GM10248 (cell line): ENCODE results near the gene ZBTB46.
"Not testable (repeated sequence)": the region's sequence is repeated elsewhere in the genome, so short reads cannot be mapped to it uniquely, and the experiment has no call there.

Source experiments
- CTCF ChIA-PET: fragments of 300-600 bp; sonication (Branson Sonifier 250); formaldehyde crosslinking; extraction: SDS; loops from one replicate; lab custom pipeline; 2021; ENCODE audit warnings: antibody characterized with exemption; lab: Yijun Ruan, JAX
- POLR2A ChIA-PET: fragments of 350-650 bp; sonication (Branson Sonifier 250); formaldehyde crosslinking; extraction: SDS; loops from one replicate; lab custom pipeline; 2020; ENCODE audit warnings: antibody characterized with exemption; lab: Yijun Ruan, JAX
- DNase-seq: peaks from one replicate; pipeline ENCODE4 v3.0.0; 2012; ENCODE audit errors: extremely low spot score
- TF ChIP-seq, protein P1 (sequence below): IDR thresholded peaks from 2 replicates; pipeline ENCODE4 v1.5.1; 2012; ENCODE audit warnings: mild to moderate bottlenecking, low read depth; ENCODE audit errors: extremely low read depth, missing control alignments, control extremely low read depth

Gene ZBTB46, protein sequence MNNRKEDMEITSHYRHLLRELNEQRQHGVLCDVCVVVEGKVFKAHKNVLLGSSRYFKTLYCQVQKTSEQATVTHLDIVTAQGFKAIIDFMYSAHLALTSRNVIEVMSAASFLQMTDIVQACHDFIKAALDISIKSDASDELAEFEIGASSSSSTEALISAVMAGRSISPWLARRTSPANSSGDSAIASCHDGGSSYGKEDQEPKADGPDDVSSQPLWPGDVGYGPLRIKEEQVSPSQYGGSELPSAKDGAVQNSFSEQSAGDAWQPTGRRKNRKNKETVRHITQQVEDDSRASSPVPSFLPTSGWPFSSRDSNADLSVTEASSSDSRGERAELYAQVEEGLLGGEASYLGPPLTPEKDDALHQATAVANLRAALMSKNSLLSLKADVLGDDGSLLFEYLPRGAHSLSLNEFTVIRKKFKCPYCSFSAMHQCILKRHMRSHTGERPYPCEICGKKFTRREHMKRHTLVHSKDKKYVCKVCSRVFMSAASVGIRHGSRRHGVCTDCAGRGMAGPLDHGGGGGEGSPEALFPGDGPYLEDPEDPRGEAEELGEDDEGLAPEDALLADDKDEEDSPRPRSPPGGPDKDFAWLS

DNA sequence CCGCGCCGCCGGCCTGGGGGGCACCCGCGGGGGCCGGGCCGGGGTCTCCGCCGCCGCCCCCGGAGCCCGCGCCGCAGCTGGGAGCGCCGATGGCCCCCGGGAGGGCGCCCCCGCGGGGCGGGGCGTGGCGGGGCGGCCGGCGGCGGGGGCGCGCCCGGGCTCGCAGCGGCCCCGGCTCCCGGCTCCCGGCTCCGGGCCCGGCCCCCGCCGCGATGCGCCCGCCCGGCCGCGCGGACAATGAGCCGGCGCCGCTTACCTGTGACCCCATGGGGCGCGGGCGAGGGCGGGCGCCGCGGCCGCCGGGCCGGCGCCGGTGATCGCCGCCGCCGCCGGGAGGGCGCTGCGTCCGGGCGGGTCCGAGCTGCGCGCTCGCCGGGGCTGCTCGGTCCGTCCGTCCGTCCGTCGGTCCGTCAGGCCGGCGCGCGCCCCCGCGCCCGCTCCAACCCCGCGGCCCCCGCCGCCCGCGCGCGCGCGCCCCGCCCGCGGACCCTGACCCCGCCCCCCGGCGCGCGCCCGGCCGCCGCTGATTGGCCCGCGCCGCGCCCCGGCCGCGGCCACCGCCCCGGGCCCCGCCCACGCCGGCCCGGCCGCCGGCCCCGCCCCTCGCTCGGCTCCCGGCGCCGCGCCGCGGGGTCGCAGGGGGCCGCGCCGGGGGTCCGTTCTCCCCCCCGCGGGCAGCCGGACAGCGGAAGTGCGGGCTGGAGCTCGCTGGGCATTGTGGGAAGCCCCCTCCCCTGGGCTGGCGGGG lies at the start of gene ZBTB46:
TSS of gene ZBTB46 (minus strand) at position 424 of the 748 bp plus-strand sequence. CDS start 40,507 bp downstream, outside the sequence.
- TF ChIP-seq, protein P1, sequence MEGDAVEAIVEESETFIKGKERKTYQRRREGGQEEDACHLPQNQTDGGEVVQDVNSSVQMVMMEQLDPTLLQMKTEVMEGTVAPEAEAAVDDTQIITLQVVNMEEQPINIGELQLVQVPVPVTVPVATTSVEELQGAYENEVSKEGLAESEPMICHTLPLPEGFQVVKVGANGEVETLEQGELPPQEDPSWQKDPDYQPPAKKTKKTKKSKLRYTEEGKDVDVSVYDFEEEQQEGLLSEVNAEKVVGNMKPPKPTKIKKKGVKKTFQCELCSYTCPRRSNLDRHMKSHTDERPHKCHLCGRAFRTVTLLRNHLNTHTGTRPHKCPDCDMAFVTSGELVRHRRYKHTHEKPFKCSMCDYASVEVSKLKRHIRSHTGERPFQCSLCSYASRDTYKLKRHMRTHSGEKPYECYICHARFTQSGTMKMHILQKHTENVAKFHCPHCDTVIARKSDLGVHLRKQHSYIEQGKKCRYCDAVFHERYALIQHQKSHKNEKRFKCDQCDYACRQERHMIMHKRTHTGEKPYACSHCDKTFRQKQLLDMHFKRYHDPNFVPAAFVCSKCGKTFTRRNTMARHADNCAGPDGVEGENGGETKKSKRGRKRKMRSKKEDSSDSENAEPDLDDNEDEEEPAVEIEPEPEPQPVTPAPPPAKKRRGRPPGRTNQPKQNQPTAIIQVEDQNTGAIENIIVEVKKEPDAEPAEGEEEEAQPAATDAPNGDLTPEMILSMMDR, result no peak
- POLR2A ChIA-PET, result no interaction called here
- DNase-seq, result peak; percentile 94
- CTCF ChIA-PET, result no interaction called here

GRCh38 chr20:63878899-63879663 lies 48.0 kb upstream of the ZBTB46 start:
- TF ChIP-seq, protein P1, result no peak
- ChIA-PET POLR2A (interaction anchor here (1.4 kb wide), 1 partner anchor 14 kb away, joined by 4 read pairs; the partner anchor contains the start of gene TPD52L2), CTCF (interaction anchor here (0.6 kb wide), 1 partner anchor 13 kb away, joined by 3 read pairs; no protein-coding TSS in a partner anchor)
- no peak for DNase-seq

GRCh38 chr20:63877755-63878470 lies 46.8 kb upstream of the ZBTB46 start:
- POLR2A ChIA-PET, result interaction anchor here (0.5 to 1.4 kb wide), 2 partner anchors 11 to 13 kb away, joined by 4 read pairs; partner anchors contain the start of gene TPD52L2
- DNase-seq, result no peak
- CTCF ChIA-PET, result interaction anchor here (1.7 kb wide), 1 partner anchor 14 kb away, joined by 5 read pairs; no protein-coding TSS in a partner anchor
- TF ChIP-seq, protein P1, result no peak

DNA sequence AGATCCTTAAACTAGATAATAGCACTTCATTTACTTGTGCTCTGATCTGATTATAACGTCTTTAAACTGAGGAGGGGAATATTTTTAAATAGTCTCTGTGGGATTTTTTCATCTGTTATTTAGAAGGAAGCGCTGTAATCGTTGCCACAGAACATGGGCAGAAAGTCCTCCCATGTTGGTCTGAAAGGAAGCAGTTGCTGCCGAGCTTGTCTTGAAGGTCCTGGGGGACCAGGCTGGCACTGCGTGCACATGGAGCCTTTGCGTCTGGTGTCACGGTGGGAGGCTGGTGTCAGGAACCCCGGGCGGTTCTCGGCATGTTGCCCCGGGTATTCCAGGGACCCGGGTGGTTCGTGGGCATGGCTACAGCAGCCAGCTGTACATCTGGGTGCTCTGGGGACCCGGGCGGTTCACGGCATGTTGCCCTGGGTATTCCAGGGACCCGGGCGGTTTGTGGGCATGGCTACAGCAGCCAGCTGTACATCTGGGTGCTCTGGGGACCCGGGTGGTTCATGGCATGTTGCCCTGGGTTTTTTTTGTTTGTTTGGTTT lies 45.5 kb upstream of the ZBTB46 start:
- DNase-seq, result no peak
- POLR2A ChIA-PET, result no interaction called here
- TF ChIP-seq, protein P1, result no peak
- CTCF ChIA-PET, result interaction anchor here (1.1 to 1.8 kb wide), 6 partner anchors 12 to 295 kb away, joined by 3 to 10 read pairs (median 4); partner anchors contain the start of gene TPD52L2

- ChIA-PET CTCF (interaction anchor here (2.0 kb wide), 1 partner anchor 167 kb away, joined by 4 read pairs; no protein-coding TSS in a partner anchor), POLR2A (interaction anchor here (0.8 kb wide), 1 partner anchor 10 kb away, joined by 3 read pairs; the partner anchor contains the start of gene TPD52L2)
- not testable (repeated sequence) for DNase-seq
These were observed 43.2 kb upstream of the ZBTB46 start for GRCh38 chr20:63874241-63874640.

DNA sequence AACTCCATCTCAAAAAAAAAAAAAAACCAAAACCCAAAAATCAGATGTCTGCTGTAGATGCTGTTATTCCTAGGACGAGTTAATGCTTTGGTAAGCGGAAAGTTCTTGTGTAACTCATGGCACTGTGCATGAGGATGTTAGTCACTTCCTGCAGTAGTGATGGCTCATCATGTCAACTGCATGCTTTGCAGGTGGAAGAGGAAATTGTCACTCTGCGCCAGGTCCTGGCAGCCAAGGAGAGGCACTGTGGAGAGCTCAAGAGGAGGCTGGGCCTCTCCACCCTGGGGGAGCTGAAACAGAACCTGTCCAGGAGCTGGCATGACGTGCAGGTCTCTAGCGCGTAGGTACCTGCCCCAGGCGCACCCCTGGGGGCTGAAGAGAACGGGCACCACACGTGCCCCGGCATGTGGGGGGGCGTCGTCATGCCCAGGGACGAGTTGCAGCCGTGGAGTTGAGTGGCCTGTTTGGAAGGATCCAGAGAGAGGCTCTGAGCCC lies 42.5 kb upstream of the ZBTB46 start:
- no peak for DNase-seq
- ChIA-PET POLR2A (interaction anchor here (0.7 to 0.8 kb wide), 2 partner anchors 9 to 246 kb away, joined by 3 read pairs; partner anchors contain the start of gene TPD52L2), CTCF (interaction anchor here (2.0 to 2.1 kb wide), 2 partner anchors 10 to 167 kb away, joined by 4 to 5 read pairs; no protein-coding TSS in a partner anchor)
- TF ChIP-seq, protein P1, result no peak
